ENCODE data around the gene MOCS1. TPM values are rescaled to one million over a fixed set of nuclear protein-coding genes. Genes with fewer than 3 reads are reported as not detected.
"Not testable (repeated sequence)": the region's sequence is repeated elsewhere in the genome, so short reads cannot be mapped to it uniquely, and the experiment has no call there.

The MOCS1 gene
- total RNA-seq, result 1 to 10 TPM in 1 of 2 experiments, under 1 TPM in 1; 0.84 to 1.4 TPM

- ChIA-PET CTCF (no interaction called here), POLR2A (no interaction called here)
These were observed at the start of gene MOCS1 for GRCh38 chr6:39934131-39934757. TSS of gene MOCS1 (minus strand) at chr6:39934462. CDS start at chr6:39934417, 45 bp downstream.

- CTCF ChIA-PET, result no interaction called here
- POLR2A ChIA-PET, result no interaction called here
These were observed 49.8 kb upstream of the MOCS1 start for GRCh38 chr6:39984051-39984450.

- POLR2A ChIA-PET, result no interaction called here
- CTCF ChIA-PET, result no interaction called here
These were observed 48.9 kb upstream of the MOCS1 start for GRCh38 chr6:39983193-39983592.

- CTCF ChIA-PET, result no interaction called here
These were observed 48.5 kb upstream of the MOCS1 start for GRCh38 chr6:39982720-39983119.

GRCh38 chr6:39980839-39981580, 46.7 kb upstream of the MOCS1 start:
- ChIA-PET CTCF (no interaction called here), POLR2A (no interaction called here)

More at GRCh38 chr6:39982720-39983119, 48.5 kb upstream of the MOCS1 start:
- POLR2A ChIA-PET, result no interaction called here

GRCh38 chr6:39979461-39980328, 45.4 kb upstream of the MOCS1 start:
- POLR2A ChIA-PET, result no interaction called here
- CTCF ChIA-PET, result no interaction called here

- ChIA-PET CTCF (no interaction called here), POLR2A (no interaction called here)
These were observed 44.0 kb upstream of the MOCS1 start for GRCh38 chr6:39978240-39978639.

- ChIA-PET POLR2A (no interaction called here), CTCF (no interaction called here)
These were observed 39.4 kb upstream of the MOCS1 start for GRCh38 chr6:39973661-39974060.

GRCh38 chr6:39972717-39973116, 38.5 kb upstream of the MOCS1 start:
- POLR2A ChIA-PET, CTCF ChIA-PET: not testable (repeated sequence)

GRCh38 chr6:39971131-39971530, 36.9 kb upstream of the MOCS1 start:
- POLR2A ChIA-PET, CTCF ChIA-PET: not testable (repeated sequence)

GRCh38 chr6:39965751-39966150, 31.5 kb upstream of the MOCS1 start:
- CTCF ChIA-PET, result no interaction called here
- POLR2A ChIA-PET, result no interaction called here

GRCh38 chr6:39964530-39964929, 30.3 kb upstream of the MOCS1 start:
- POLR2A ChIA-PET, result no interaction called here

GRCh38 chr6:39964094-39964493, 29.8 kb upstream of the MOCS1 start:
- ChIA-PET POLR2A (no interaction called here), CTCF (no interaction called here)

More at GRCh38 chr6:39964530-39964929, 30.3 kb upstream of the MOCS1 start:
- CTCF ChIA-PET, result no interaction called here

GRCh38 chr6:39962831-39963230, 28.6 kb upstream of the MOCS1 start:
- CTCF ChIA-PET, result no interaction called here
- POLR2A ChIA-PET, result no interaction called here

GRCh38 chr6:39961178-39961577, 26.9 kb upstream of the MOCS1 start:
- ChIA-PET POLR2A (no interaction called here), CTCF (no interaction called here)

- ChIA-PET POLR2A (no interaction called here), CTCF (no interaction called here)
These were observed 24.7 kb upstream of the MOCS1 start for GRCh38 chr6:39958947-39959346.

- CTCF ChIA-PET, result interaction anchor here (0.5 kb wide), 1 partner anchor 150 kb away, joined by 3 read pairs; no protein-coding TSS in a partner anchor
These were observed 22.7 kb upstream of the MOCS1 start for GRCh38 chr6:39956936-39957335.

GRCh38 chr6:39953076-39953618, 18.9 kb upstream of the MOCS1 start:
- CTCF ChIA-PET, result no interaction called here

More at GRCh38 chr6:39956936-39957335, 22.7 kb upstream of the MOCS1 start:
- POLR2A ChIA-PET, result no interaction called here

GRCh38 chr6:39952167-39952566, 17.9 kb upstream of the MOCS1 start:
- CTCF ChIA-PET, result no interaction called here
- POLR2A ChIA-PET, result no interaction called here

More at GRCh38 chr6:39953076-39953618, 18.9 kb upstream of the MOCS1 start:
- POLR2A ChIA-PET, result no interaction called here

GRCh38 chr6:39951716-39952115, 17.5 kb upstream of the MOCS1 start:
- ChIA-PET CTCF (no interaction called here), POLR2A (no interaction called here)

- CTCF ChIA-PET, result no interaction called here
- POLR2A ChIA-PET, result no interaction called here
These were observed 16.9 kb upstream of the MOCS1 start for GRCh38 chr6:39951191-39951590.

Data from activated CD8-positive, alpha-beta memory T cell treated with anti-CD3 and anti-CD28 coated beads for 36 hours (primary cell).